ENCODE data around the gene PIK3R6. TPM values are rescaled to one million over a fixed set of nuclear protein-coding genes. Genes with fewer than 3 reads are reported as not detected.

Gene PIK3R6
- total RNA-seq, 4 donors from 2014 or later, result 2.0 to 3.7 (median 2.4) TPM

GRCh38 chr17:8753976-8754440 is 113.5 kb downstream of the PIK3R6 start:
- no peak for TF ChIP-seq CTCF (IDR thresholded peaks at IDR 0.05; ENCODE audit: low read depth)

GRCh38 chr17:8753136-8753975 is 114.1 kb downstream of the PIK3R6 start:
- no peak for TF ChIP-seq CTCF (IDR thresholded peaks at IDR 0.05; ENCODE audit: low read depth)

Other genes starting within 250 kb of the PIK3R6 start
- gene MYH10, start 236.9 kb downstream of the PIK3R6 start, total RNA-seq, result 10 to 100 TPM; 39.8 to 70.6 (median 47.9) TPM
- gene CCDC42, start 122.8 kb downstream of the PIK3R6 start, total RNA-seq, result not detected
- gene SPDYE4, start 109.1 kb downstream of the PIK3R6 start, total RNA-seq, result not detected
- gene MFSD6L, start 68.3 kb downstream of the PIK3R6 start, total RNA-seq, result under 1 TPM in 2 of 4 donors, not detected in 2; 0.17 to 0.22 TPM
- 10 to 100 TPM; 12.2 to 56.9 (median 25.5) TPM for gene PIK3R5, start 98.0 kb upstream of the PIK3R6 start, total RNA-seq
- 1 to 10 TPM in 3 of 4 donors, under 1 TPM in 1; 0.85 to 7.9 (median 3.2) TPM for gene NTN1, start 153.8 kb upstream of the PIK3R6 start, total RNA-seq